PC-9 (cell line): ENCODE results near the gene NAGLU. TPM values are rescaled to one million over a fixed set of nuclear protein-coding genes. Genes with fewer than 3 reads are reported as not detected.
A peak's percentile ranks its signal among the peaks of the same experiment; 100 is the strongest.

Source experiments
- Bru-seq: library from RNA; stranded (reverse); fragments of 400-500 nt; gene quantifications from one replicate; lab custom pipeline; 2021; lab: Mats Ljungman, UMichigan
- BruChase-seq, 2 experiments: library from RNA; stranded (reverse); fragments of 400-500 nt; gene quantifications; one replicate each; lab custom pipeline; 2021; lab: Mats Ljungman, UMichigan
- BruUV-seq: library from RNA; stranded (reverse); fragments of 400-500 nt; replicated peaks from 2 replicates; lab custom pipeline; 2021; lab: Mats Ljungman, UMichigan
- CTCF ChIA-PET: fragments of 300-600 bp; sonication (Branson Sonifier 250); formaldehyde crosslinking; loops from one replicate; lab custom pipeline; 2022; ENCODE audit warnings: antibody characterized with exemption; lab: Charles Lee
- POLR2A ChIA-PET: fragments of 300-600 bp; sonication (Branson Sonifier 250); formaldehyde crosslinking; loops from one replicate; lab custom pipeline; 2022; ENCODE audit warnings: antibody characterized with exemption; ENCODE audit not compliant: unreplicated experiment; lab: Charles Lee
- DNase-seq, 2 experiments: peaks; one replicate each; pipeline versions ENCODE4 v3.0.0 to v3.0.0-alpha.2; 2015 to 2022; ENCODE audit warnings: mixed read lengths in 1 of 2
- H2AFZ ChIP-seq: fragments of 200-600 bp; sonication (generic); 2 replicates; pipeline ENCODE4 v1.8.1; 2017; ENCODE audit warnings: antibody characterized with exemption
- H3F3A ChIP-seq: fragments of 200-600 bp; sonication (generic); 2 replicates; pipeline ENCODE4 v1.8.1; 2017; ENCODE audit warnings: antibody characterized with exemption, mild to moderate bottlenecking, low read depth; ENCODE audit not compliant: insufficient read depth
- H3K27ac ChIP-seq: fragments of 200-600 bp; sonication (generic); 2 replicates; pipeline ENCODE4 v1.6.1; 2016; ENCODE audit warnings: mixed run types
- H3K27me3 ChIP-seq: fragments of 200-600 bp; sonication (generic); 2 replicates; pipeline ENCODE4 v1.6.1; 2016; ENCODE audit warnings: low read depth, mixed run types; ENCODE audit not compliant: insufficient read depth
- H3K36me3 ChIP-seq: fragments of 200-600 bp; sonication (generic); 2 replicates; pipeline ENCODE4 v1.6.1; 2016; ENCODE audit warnings: low read depth, mixed run types
- H3K4me1 ChIP-seq: fragments of 200-600 bp; sonication (generic); replicated peaks from 2 replicates; pipeline ENCODE4 v1.6.1; 2016; ENCODE audit warnings: mixed run types; ENCODE audit not compliant: insufficient read depth
- H3K4me2 ChIP-seq: fragments of 200-600 bp; sonication (generic); 2 replicates; pipeline ENCODE4 v1.6.1; 2017; ENCODE audit warnings: mixed run types
- H3K4me3 ChIP-seq: fragments of 200-600 bp; sonication (generic); 2 replicates; pipeline ENCODE4 v1.6.1; 2016; ENCODE audit warnings: mixed run types
- H3K79me2 ChIP-seq: fragments of 200-600 bp; sonication (generic); 2 replicates; pipeline ENCODE4 v1.6.1; 2017; ENCODE audit warnings: low read depth, mixed run types
- H3K9me2 ChIP-seq: fragments of 200-600 bp; sonication (generic); 2 replicates; pipeline ENCODE4 v1.8.1; 2017; ENCODE audit warnings: mild to moderate bottlenecking; ENCODE audit not compliant: insufficient read depth
- H3K9me3 ChIP-seq: fragments of 200-600 bp; sonication (generic); 2 replicates; pipeline ENCODE4 v1.8.1; 2016; ENCODE audit warnings: low read depth; ENCODE audit not compliant: insufficient read depth
- H4K20me1 ChIP-seq: fragments of 200-600 bp; sonication (generic); 2 replicates; pipeline ENCODE4 v1.8.1; 2017; ENCODE audit not compliant: insufficient read depth
- CTCF ChIP-seq: fragments of 200-600 bp; sonication (generic); conservative IDR thresholded peaks from 2 replicates; pipeline ENCODE4 v1.6.1; 2017; ENCODE audit warnings: mixed run types, antibody characterized with exemption, mild to moderate bottlenecking, moderate library complexity
- EZH2 ChIP-seq: fragments of 200-600 bp; sonication (generic); IDR thresholded peaks from 2 replicates; pipeline ENCODE4 v1.8.0; 2017; ENCODE audit warnings: antibody characterized with exemption, low read depth
- intact Hi-C: fragments of 100-400 bp; cut with micrococcal nuclease; formaldehyde crosslinking; loops from one replicate; pipeline ENCODE4 v1.10.0; 2022; ENCODE audit not compliant: unreplicated experiment
- long read RNA-seq: library from polyadenylated mRNA; stranded (forward); transcript quantifications from one replicate; pipeline ENCODE4 v2.0.0, GENCODE V29; 2022
- total RNA-seq: library from RNA; stranded (reverse); gene quantifications from 2 replicates; pipeline ENCODE4 v1.2.3, GENCODE V29; 2021

NAGLU gene
- total RNA-seq (18.2 and 20.6 TPM in 2 replicates), Bru-seq, nascent RNA (percentile 56 among the genes with signal in this experiment), BruChase-seq, experiment 1, labeled RNA remaining after a 2-hour chase (percentile 59 among the genes with signal in this experiment), BruChase-seq, experiment 2, labeled RNA remaining after a 6-hour chase (percentile 74 among the genes with signal in this experiment)
- long read RNA-seq, transcript NAGLU-201 (6 exons, 2,544 nt): major isoform, 17 of 27 reads
- long read RNA-seq, partial matches to known transcripts: 5 of 27 reads
- long read RNA-seq, other reads (novel, unspliced or antisense): 5 of 27 reads

- peak within 1 kb of the TSS; percentile 65 for H2AFZ ChIP-seq
- BruUV-seq: no TSS peak
- peak within 1 kb of the TSS; percentile 36; the same call in 1 of the 2 replicates for H3K27ac ChIP-seq
- H3K4me3 ChIP-seq: peak within 1 kb of the TSS; percentile 61
- no peaks in the 10 kb centered on the region for H3K9me2 ChIP-seq
- intact Hi-C loops: loop anchor here (2.0 kb wide), 1 partner anchor 27 kb away; the partner anchor contains the start of gene COASY
- no peaks in the 10 kb centered on the region for H3K9me3 ChIP-seq
- H3K79me2 ChIP-seq: peaks cover 10% of the 10 kb centered on the region
- ChIA-PET CTCF (no interaction called here), POLR2A (interaction anchor here (0.7 to 0.8 kb wide), 2 partner anchors 19 to 127 kb away, joined by 3 read pairs; no protein-coding TSS in a partner anchor)
- no peaks in the 10 kb centered on the region for H4K20me1 ChIP-seq
- no peaks in the 10 kb centered on the region for H3K27me3 ChIP-seq
- peak; percentile 66 to 86 for DNase-seq
- H3K4me1 ChIP-seq: peaks cover 23% of the 10 kb centered on the region
- peaks cover 6% of the 10 kb centered on the region; the same call in 1 of the 2 replicates for H3K36me3 ChIP-seq
- H3F3A ChIP-seq: peaks cover 30% of the 10 kb centered on the region; the same call in 1 of the 2 replicates
- TF ChIP-seq CTCF: no peak
- H3K4me2 ChIP-seq: peak within 1 kb of the TSS; percentile 88
Measured at GRCh38 chr17:42536048-42536371, at the start of gene NAGLU. Gene NAGLU, plus strand, starts transcription at chr17:42536241. Its CDS starts 32 bp downstream, at chr17:42536273.

GRCh38 chr17:42488032-42488431, 48.0 kb upstream of the NAGLU start:
- 0 out of 2 replicates have a peak, but pooled peaks cover 4% of the 10 kb centered on the region for H3F3A ChIP-seq
- H4K20me1 ChIP-seq: no peaks in the 10 kb centered on the region
- BruUV-seq: no TSS peak
- no peaks in the 10 kb centered on the region for H3K9me2 ChIP-seq
- POLR2A ChIA-PET: no interaction called here
- no peak for DNase-seq
- H3K4me3 ChIP-seq: no peak overlapping the region
- no peak for TF ChIP-seq CTCF
- no peak for TF ChIP-seq EZH2
- no peaks in the 10 kb centered on the region for H3K27me3 ChIP-seq
- H3K27ac ChIP-seq: no peak overlapping the region
- intact Hi-C loops: no loop called here
- H3K4me1 ChIP-seq: no peaks in the 10 kb centered on the region
- H3K9me3 ChIP-seq: no peaks in the 10 kb centered on the region
- no peak overlapping the region for H2AFZ ChIP-seq
- H3K79me2 ChIP-seq: no peaks in the 10 kb centered on the region
- peaks cover 24% of the 10 kb centered on the region for H3K36me3 ChIP-seq
- H3K4me2 ChIP-seq: no peak overlapping the region
- CTCF ChIA-PET: no interaction called here

GRCh38 chr17:42493319-42493718, 42.7 kb upstream of the NAGLU start:
- CTCF ChIA-PET: no interaction called here
- TF ChIP-seq EZH2 (no peak), CTCF (no peak)
- Histone ChIP-seq H3K4me1 (no peaks in the 10 kb centered on the region), H4K20me1 (no peaks in the 10 kb centered on the region), H3K9me3 (no peaks in the 10 kb centered on the region), H3K9me2 (no peaks in the 10 kb centered on the region), H3K27me3 (no peaks in the 10 kb centered on the region), H3K4me2 (no peak overlapping the region), H3K36me3 (peaks cover 8% of the 10 kb centered on the region; the same call in 1 of the 2 replicates), H3F3A (peaks cover 4% of the 10 kb centered on the region; the same call in 1 of the 2 replicates), H3K79me2 (no peaks in the 10 kb centered on the region), H2AFZ (no peak overlapping the region), H3K4me3 (no peak overlapping the region), H3K27ac (no peak overlapping the region)
- POLR2A ChIA-PET: interaction anchor here (0.6 kb wide), 1 partner anchor 18 kb away, joined by 13 read pairs; no protein-coding TSS in a partner anchor
- intact Hi-C loops: no loop called here
- no TSS peak for BruUV-seq
- DNase-seq: no peak
